Endothelial cell of umbilical vein (primary cell): ENCODE data around the gene UTS2.

ENCODE experiments used
- CTCF ChIP-seq, 2 donors: IDR thresholded peaks; 1 replicate in 1 of 2; 2 replicates in 1 of 2; pipeline ENCODE4 v1.5.1; 2011; ENCODE audit warnings: low read length in 2 of 2, mild to moderate bottlenecking in 2 of 2, moderate library complexity in 2 of 2, control low read depth in 1 of 2, inconsistent platforms in 1 of 2, low read depth in 1 of 2; ENCODE audit not compliant: insufficient read depth in 1 of 2; ENCODE audit errors: extremely low read depth in 1 of 2
- EZH2 ChIP-seq: IDR thresholded peaks from 2 replicates; pipeline ENCODE4 v1.6.1; 2012; ENCODE audit warnings: borderline replicate concordance, low read depth, mild to moderate bottlenecking, moderate library complexity, low read length, inconsistent platforms; ENCODE audit not compliant: severe bottlenecking
- GATA2 ChIP-seq: IDR thresholded peaks from 2 replicates; pipeline ENCODE4 v1.7.0; 2011; ENCODE audit warnings: low read depth, mild to moderate bottlenecking, moderate library complexity, mixed read lengths, low read length; ENCODE audit not compliant: insufficient read length, insufficient read depth
- JUN ChIP-seq: IDR thresholded peaks from 2 replicates; pipeline ENCODE4 v1.6.1; 2011; ENCODE audit warnings: borderline replicate concordance, low read depth; ENCODE audit not compliant: insufficient read length, insufficient read depth
- MAX ChIP-seq: IDR thresholded peaks from 2 replicates; pipeline ENCODE4 v1.6.1; 2011; ENCODE audit not compliant: insufficient read depth, insufficient read length
- MYC ChIP-seq: IDR thresholded peaks from one replicate; pipeline ENCODE4 v1.6.1; 2011; ENCODE audit warnings: mild to moderate bottlenecking, low read depth, low read length
- POLR2A ChIP-seq: IDR thresholded peaks from 2 replicates; pipeline ENCODE4 v1.6.1; 2012; ENCODE audit warnings: low read depth, mild to moderate bottlenecking, control low read depth, low read length
- POLR2AphosphoS5 ChIP-seq: IDR thresholded peaks from 2 replicates; pipeline ENCODE4 v1.6.1; 2012; ENCODE audit warnings: low read depth, mild to moderate bottlenecking, control low read depth, low read length, moderate library complexity; ENCODE audit not compliant: insufficient read depth

- TF ChIP-seq CTCF (IDR thresholded peaks at IDR 0.05; ENCODE audit: extremely low read depth in 1 of 2, insufficient read depth in 1 of 2, low read depth in 1 of 2, low read length in 2 of 2) (peak in 1 of 2 donors; percentile 18), JUN (no peak), EZH2 (no peak), POLR2AphosphoS5 (no peak), POLR2A (no peak), MYC (no peak), MAX (no peak), GATA2 (no peak)
Measured at GRCh38 chr1:7856345-7856744, 3.5 kb upstream of the UTS2 start.
